Smooth muscle cell (in vitro differentiated cells): ENCODE measurements around the gene TMEM252. TPM values are rescaled to one million over a fixed set of nuclear protein-coding genes. Genes with fewer than 3 reads are reported as not detected.

Experiments used
- DNase-seq: peaks from one replicate; lab custom pipeline; 2025; ENCODE audit not compliant: unreplicated experiment; lab: John Stamatoyannopoulos, UW
- H2AFZ ChIP-seq: fragments of 200-600 bp; sonication (generic); 2 replicates; pipeline ENCODE4 v1.6.0; 2016; ENCODE audit warnings: antibody characterized with exemption, low read depth, mild to moderate bottlenecking
- H3F3A ChIP-seq: fragments of 200-600 bp; sonication (generic); 2 replicates; pipeline ENCODE4 v1.6.0; 2017; ENCODE audit warnings: antibody characterized with exemption, low read depth
- H3K27ac ChIP-seq: fragments of 200-600 bp; sonication (generic); 2 replicates; pipeline ENCODE4 v1.5.1; 2016; ENCODE audit warnings: low read depth, mild to moderate bottlenecking
- H3K27me3 ChIP-seq: fragments of 200-600 bp; sonication (generic); 2 replicates; pipeline ENCODE4 v1.6.1; 2016; ENCODE audit warnings: low read depth, mild to moderate bottlenecking
- H3K36me3 ChIP-seq: fragments of 200-600 bp; sonication (generic); 2 replicates; pipeline ENCODE4 v1.5.1; 2016; ENCODE audit warnings: low read depth
- H3K4me1 ChIP-seq: fragments of 200-600 bp; sonication (generic); 2 replicates; pipeline ENCODE4 v1.5.1; 2016; ENCODE audit warnings: low read depth
- H3K4me2 ChIP-seq: fragments of 200-600 bp; sonication (generic); 2 replicates; pipeline ENCODE4 v1.6.0; 2016; ENCODE audit warnings: mild to moderate bottlenecking
- H3K4me3 ChIP-seq: fragments of 200-600 bp; sonication (generic); 2 replicates; pipeline ENCODE4 v1.5.1; 2016; ENCODE audit warnings: mild to moderate bottlenecking
- H3K79me2 ChIP-seq: fragments of 200-600 bp; sonication (generic); 2 replicates; pipeline ENCODE4 v1.6.0; 2016; ENCODE audit warnings: low read depth, mild to moderate bottlenecking
- H3K9ac ChIP-seq: fragments of 200-600 bp; sonication (generic); 2 replicates; pipeline ENCODE4 v1.6.0; 2016; ENCODE audit warnings: low read depth
- H3K9me3 ChIP-seq: fragments of 200-600 bp; sonication (generic); replicated peaks from 2 replicates; pipeline ENCODE4 v1.5.1; 2016; ENCODE audit warnings: low read depth
- H4K20me1 ChIP-seq: fragments of 200-600 bp; sonication (generic); 2 replicates; pipeline ENCODE4 v1.6.0; 2016; ENCODE audit warnings: low read depth
- WGBS: methylation state at CpG from one replicate; pipeline ENCODE4 v1.1.7; 2016; ENCODE audit warnings: low lambda C conversion rate; 5-methylcytosine and 5-hydroxymethylcytosine counted together
- polyA plus RNA-seq: library from polyadenylated mRNA; unstranded; fragments of >200 nt; fragmentation: Nextera tagmentation; extraction: Ambion mirVana; gene quantifications from 2 replicates; pipeline ENCODE4 v1.2.1, GENCODE V29; 2016
- total RNA-seq: library from RNA; depleted of rRNA; stranded (reverse); fragments of >200 nt; gene quantifications from 2 replicates; pipeline ENCODE4 v1.2.3, GENCODE V29; 2014
- TF ChIP-seq, protein P1 (sequence below): fragments of 200-600 bp; sonication (generic); IDR thresholded peaks from 2 replicates; pipeline ENCODE4 v1.5.1; 2017; ENCODE audit warnings: borderline replicate concordance, mild to moderate bottlenecking, antibody characterized with exemption; ENCODE audit not compliant: insufficient read depth, poor library complexity, severe bottlenecking

Gene TMEM252
- total and polyA plus RNA-seq, 2 experiments from 2014 or later = not detected

DNA sequence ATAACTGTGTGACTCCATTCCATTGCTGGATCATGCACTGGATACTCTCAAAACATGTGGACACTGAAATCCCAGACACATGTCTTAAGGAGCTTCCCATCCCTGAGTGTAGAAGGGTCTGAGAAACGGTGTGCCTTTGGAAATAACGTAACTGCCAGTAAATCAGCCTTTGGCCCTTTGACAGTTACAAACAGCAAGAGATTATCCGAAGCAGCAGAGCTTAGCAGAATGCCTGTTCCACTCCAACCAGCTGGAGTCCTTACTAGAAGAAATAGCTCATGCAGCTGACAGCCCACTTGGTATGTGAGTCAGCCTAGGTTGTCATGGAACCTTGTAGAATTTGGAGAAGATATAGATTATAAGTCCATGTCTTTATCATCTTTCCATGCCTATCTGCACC is 7.0 kb downstream of the TMEM252 start:
- 24% methylated on average over 3 of the region's 3 CpGs for WGBS

DNA sequence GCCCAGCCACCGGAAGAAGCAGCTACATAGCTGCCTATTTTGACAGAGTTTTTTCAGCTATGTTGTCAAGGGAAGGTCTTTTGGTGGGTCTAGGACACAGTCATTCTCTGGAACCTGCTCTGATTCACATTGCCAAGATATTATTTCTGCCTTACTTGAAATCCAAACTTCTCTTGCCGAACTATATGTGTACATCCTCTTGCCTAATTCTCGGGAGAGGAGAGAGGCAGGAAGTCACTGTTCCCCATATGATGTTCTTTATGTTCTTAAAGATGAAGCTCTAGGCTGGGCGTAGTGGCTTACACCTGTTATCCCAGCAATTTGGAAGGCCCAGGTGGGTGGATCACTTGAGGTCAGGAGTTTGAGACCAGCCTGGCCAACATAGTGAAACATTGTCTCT is 8.6 kb downstream of the TMEM252 start:
- no peak overlapping the region for H3K27ac ChIP-seq
- H3K27me3 ChIP-seq = no peaks in the 10 kb centered on the region
- no peak overlapping the region for H2AFZ ChIP-seq
- no peaks in the 10 kb centered on the region for H3K36me3 ChIP-seq
- H3K9ac ChIP-seq = no peak overlapping the region
- DNase-seq = no peak
- no peaks in the 10 kb centered on the region for H3K4me1 ChIP-seq
- WGBS = 88% methylated on average over 4 of the region's 4 CpGs
- no peak overlapping the region for H3K4me2 ChIP-seq
- TF ChIP-seq, protein P1, sequence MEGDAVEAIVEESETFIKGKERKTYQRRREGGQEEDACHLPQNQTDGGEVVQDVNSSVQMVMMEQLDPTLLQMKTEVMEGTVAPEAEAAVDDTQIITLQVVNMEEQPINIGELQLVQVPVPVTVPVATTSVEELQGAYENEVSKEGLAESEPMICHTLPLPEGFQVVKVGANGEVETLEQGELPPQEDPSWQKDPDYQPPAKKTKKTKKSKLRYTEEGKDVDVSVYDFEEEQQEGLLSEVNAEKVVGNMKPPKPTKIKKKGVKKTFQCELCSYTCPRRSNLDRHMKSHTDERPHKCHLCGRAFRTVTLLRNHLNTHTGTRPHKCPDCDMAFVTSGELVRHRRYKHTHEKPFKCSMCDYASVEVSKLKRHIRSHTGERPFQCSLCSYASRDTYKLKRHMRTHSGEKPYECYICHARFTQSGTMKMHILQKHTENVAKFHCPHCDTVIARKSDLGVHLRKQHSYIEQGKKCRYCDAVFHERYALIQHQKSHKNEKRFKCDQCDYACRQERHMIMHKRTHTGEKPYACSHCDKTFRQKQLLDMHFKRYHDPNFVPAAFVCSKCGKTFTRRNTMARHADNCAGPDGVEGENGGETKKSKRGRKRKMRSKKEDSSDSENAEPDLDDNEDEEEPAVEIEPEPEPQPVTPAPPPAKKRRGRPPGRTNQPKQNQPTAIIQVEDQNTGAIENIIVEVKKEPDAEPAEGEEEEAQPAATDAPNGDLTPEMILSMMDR = no peak
- H3K9me3 ChIP-seq = no peaks in the 10 kb centered on the region
- H4K20me1 ChIP-seq = no peaks in the 10 kb centered on the region
- H3K79me2 ChIP-seq = no peaks in the 10 kb centered on the region
- H3F3A ChIP-seq = no peaks in the 10 kb centered on the region
- no peak overlapping the region for H3K4me3 ChIP-seq

More for the DNA sequence above, 7.0 kb downstream of the TMEM252 start:
- Histone ChIP-seq H2AFZ (no peak overlapping the region), H3K9ac (no peak overlapping the region), H3K4me2 (no peak overlapping the region), H3F3A (no peaks in the 10 kb centered on the region), H3K36me3 (no peaks in the 10 kb centered on the region), H3K4me3 (no peak overlapping the region), H4K20me1 (no peaks in the 10 kb centered on the region), H3K27ac (no peak overlapping the region), H3K27me3 (no peaks in the 10 kb centered on the region), H3K79me2 (no peaks in the 10 kb centered on the region), H3K9me3 (no peaks in the 10 kb centered on the region), H3K4me1 (no peaks in the 10 kb centered on the region)
- TF ChIP-seq, protein P1 = no peak
- DNase-seq = no peak

DNA sequence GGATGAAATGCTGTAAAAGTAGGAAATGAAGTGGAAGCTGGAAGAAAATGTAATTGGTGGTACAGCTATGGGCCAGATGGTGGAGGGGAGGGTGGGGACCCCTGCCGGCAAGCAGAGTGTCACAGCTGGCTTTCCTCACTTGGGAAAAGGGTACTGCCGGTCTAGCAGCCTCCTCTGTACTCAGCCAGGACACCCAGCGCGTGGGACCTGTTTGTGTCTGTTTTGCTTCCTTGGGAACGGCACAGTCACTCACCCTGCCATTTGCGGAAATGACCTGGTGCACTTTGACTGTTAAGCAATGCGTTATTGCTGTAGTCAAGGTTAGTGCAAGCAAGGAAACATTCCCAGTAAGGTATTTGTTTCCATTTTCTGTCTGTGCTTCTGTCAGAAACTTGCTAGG is 10.1 kb downstream of the TMEM252 start:
- Histone ChIP-seq H3K27me3 (no peaks in the 10 kb centered on the region), H3F3A (no peaks in the 10 kb centered on the region), H4K20me1 (no peaks in the 10 kb centered on the region), H3K4me1 (no peaks in the 10 kb centered on the region), H2AFZ (no peak overlapping the region), H3K27ac (no peak overlapping the region), H3K79me2 (no peaks in the 10 kb centered on the region), H3K4me2 (no peak overlapping the region), H3K36me3 (no peaks in the 10 kb centered on the region), H3K4me3 (no peak overlapping the region), H3K9me3 (no peaks in the 10 kb centered on the region), H3K9ac (no peak overlapping the region)
- TF ChIP-seq, protein P1 = no peak
- DNase-seq = no peak
- 41% methylated on average over 7 of the region's 7 CpGs for WGBS

DNA sequence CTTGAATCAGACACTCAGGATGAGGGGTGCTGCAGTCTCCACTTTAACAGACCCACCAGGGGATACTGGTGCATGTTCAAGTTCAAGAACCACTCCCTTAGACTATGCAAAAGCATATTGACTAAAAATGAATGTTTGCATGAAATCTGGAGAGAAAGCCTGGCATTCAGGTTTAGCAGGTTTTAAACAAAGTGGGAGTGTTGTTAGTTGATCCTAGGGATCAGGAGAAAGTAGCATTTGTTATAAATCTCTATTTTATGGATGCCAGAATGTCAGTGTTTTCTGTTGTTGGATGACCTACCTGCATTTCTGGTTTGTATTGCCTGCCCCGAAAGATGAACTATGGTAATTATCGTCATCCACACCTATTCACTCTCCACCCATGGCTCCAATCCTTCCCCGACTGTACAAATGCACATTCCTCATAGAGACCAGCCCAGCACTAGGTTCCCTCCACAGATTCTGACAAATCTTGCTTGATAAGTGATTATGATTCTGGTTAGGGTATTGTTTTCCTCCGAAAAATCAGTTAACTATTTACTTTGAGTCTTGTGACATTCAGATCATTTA is 17.2 kb downstream of the TMEM252 start:
- Histone ChIP-seq H4K20me1 (no peaks in the 10 kb centered on the region), H2AFZ (no peak overlapping the region), H3K27me3 (no peaks in the 10 kb centered on the region), H3K4me1 (no peaks in the 10 kb centered on the region), H3K9me3 (no peaks in the 10 kb centered on the region), H3K27ac (no peak overlapping the region), H3K4me2 (no peak overlapping the region), H3K4me3 (no peak overlapping the region), H3K79me2 (no peaks in the 10 kb centered on the region), H3K36me3 (no peaks in the 10 kb centered on the region), H3K9ac (no peak overlapping the region), H3F3A (no peaks in the 10 kb centered on the region)
- TF ChIP-seq, protein P1 = no peak
- DNase-seq = no peak
- WGBS = 83% methylated on average over 4 of the region's 4 CpGs
